Measurements from ENCODE around the gene IPO9.
"Not testable (repeated sequence)": the region's sequence is repeated elsewhere in the genome, so short reads cannot be mapped to it uniquely, and the experiment has no call there.

IPO9 gene

DNA sequence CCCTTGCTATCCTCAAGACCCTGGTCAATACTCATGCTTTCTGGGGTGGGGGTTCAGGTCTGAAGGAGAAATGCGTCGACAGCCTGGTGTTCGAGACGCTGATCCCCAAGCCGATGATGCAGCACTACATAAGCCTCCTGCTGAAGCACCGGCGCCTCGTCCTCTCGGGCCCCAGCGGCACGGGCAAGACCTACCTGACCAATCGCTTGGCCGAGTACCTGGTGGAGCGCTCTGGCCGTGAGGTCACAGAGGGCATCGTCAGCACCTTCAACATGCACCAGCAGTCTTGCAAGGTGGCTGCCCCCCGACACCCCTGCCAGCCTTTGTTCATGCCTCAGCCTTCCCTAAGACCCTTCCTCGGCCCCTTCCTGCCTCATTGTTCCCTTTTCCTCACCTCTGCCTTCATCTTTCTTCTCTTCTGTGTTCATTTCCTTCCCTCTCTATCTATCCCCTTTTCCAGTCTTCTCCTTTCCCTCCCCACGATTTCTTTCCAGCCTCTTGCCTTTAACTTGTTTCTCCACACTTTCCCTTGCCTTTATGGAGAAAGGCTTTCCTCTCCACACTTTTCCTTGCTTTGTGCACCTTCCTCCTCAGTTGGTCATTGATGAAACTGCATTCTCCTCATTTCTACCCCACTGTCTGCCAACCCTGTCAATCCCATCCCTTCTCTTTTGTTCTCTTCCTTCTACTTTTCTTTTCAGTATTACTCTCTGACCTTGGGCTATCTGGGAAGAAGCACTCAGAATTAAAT, 18.3 kb upstream of the IPO9 start:
- no peak for DNase-seq

DNA sequence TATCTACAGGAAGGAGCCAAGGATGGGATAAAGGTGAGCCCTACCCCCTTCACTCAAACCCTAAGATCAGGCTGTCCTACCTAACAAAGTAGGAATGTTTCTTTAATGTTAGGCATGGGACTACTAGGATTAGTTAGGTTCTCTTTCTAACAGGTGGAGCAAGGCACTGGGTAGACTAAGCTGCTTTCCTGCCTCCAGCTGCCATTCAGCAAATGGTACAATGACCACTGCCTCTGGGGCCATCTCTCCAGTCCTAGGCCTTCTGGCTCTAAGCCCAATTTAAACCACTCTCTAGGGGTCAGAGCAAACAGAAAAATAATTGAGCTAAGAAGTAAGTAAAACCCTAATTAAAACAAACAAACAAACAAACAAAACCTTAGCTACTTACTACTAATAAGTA, 15.7 kb upstream of the IPO9 start:
- DNase-seq, result no peak

DNA sequence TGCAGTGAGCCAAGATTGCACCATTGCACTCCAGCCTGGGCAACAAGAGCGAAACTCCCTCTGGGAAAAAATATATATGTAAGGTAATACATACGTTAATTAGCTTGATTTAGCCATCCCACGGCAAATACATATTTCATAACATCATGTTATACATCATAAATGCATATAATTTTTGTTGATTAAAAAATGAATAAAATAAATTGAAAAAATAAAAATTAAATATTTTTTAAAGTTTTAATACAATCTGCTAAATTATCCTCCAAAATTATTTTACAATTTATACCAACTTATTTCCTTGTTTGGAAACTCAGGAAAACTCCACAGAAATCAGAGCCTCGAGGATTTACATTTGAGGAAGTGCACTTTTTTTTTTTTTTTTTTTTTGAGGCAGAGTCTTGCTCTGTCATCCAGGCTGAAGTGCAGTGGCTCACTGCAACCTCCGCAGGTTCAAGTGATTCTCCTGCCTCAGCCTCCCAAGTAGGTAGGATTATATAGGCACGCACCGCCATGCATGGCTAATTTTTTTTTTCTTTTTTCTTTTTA, 12.6 kb upstream of the IPO9 start:
- DNase-seq, result peak; percentile 7

GRCh38 chr1:201818971-201819750, 9.8 kb upstream of the IPO9 start:
- DNase-seq, result no peak

DNA sequence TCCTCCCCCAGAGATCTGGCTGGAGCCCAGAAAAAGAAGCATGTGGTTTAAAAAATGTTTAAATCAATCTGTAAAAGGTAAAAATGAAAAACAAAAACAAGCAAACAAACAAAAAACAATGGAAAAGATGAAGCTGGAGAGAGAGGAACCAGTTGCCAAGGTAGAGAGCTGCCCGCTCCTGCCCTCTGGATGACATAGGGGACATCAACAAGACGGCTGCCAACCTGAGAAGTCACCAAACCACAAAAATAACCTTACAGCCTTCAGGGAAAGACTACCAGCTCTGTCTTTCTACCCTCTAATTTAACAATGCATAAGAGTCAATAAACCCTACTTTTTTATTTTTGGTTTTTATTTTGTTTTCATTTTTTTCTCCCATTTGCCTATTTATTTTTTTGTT, 8.5 kb upstream of the IPO9 start:
- DNase-seq, result no peak

DNA sequence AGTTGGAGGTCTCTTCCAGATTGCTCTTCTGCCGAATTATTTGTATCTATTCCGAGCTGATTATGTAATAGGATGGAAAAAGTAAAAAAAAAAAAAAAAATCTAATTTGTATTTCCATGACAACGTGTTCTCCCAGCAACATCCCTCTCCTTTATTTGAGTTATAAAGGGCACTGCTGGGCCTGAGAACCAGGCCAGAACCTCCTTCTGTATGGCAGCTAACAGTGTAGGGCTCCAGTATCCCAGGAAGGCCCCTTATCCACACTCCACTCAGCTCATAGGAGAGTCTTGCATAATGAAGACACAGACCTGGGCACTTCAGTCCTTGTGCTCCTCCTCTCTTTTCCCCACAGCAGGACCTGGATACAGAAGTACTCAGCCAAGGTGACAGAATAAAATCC, 3.7 kb upstream of the IPO9 start:
- no peak for DNase-seq

DNA sequence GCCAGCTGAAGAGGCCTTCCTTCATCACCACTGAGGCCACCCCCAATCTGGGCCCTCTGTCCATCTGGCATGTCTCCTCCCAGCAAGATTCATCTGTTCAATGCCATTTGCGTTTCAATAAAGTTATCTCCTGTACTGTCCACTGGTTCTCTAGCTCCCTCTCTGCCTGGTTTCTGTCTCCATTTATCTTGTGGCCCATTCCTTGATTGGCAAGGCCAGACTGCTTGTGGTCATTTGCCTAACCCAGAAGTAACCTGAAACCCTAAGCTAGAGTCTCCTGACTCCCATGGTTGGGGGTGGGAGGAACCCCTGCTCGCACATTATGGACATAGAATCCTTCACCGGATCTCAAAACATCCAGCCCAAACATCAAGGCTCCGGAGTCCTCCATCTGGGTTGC, 2.1 kb upstream of the IPO9 start:
- no peak for DNase-seq

DNA sequence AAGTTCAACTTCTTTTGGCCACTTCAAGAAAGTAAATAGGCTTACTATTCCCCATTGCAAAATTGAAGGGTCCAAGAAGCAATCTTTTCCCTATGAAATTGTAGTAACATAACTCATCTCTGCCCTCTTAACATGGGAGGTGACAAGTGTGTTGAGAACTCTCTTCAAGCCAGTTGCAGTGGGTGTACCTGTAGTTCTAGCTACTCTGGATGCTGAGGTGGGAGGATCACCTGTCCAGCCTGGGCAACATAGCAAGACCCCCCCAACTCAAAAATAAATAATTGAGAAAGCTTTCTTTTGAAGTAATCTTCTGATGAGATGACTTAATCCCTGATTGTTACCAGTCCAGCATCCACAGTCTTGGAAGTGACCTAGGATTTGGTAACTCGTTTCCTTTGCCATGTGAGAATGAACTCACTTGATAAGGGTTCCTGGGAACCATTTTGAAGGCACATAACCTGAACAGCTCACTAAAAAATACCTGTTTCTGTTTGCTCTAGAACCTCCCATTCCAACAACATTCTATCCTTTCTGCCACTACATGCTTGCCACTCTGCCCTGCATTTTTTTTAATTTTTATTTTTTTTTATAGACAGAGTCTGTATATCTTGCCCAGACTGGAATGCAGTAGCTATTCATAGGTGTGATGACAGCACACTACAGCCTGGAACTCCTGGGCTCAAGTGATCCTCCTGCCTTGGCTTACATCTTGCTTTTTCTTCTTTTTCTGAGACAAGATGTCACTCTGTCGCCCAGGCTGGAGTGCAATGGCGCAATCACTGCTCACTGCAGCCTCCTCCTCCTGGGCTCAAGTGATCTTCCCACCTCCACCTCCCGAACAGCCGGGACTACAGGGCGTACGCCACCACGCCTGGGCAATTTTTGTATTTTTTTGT, 1.4 kb upstream of the IPO9 start:
- DNase-seq, result no peak

GRCh38 chr1:201828217-201828819, 639 bp upstream of the IPO9 start:
- no peak for DNase-seq

GRCh38 chr1:201831371-201831770, 2.4 kb downstream of the IPO9 start:
- no peak for DNase-seq

DNA sequence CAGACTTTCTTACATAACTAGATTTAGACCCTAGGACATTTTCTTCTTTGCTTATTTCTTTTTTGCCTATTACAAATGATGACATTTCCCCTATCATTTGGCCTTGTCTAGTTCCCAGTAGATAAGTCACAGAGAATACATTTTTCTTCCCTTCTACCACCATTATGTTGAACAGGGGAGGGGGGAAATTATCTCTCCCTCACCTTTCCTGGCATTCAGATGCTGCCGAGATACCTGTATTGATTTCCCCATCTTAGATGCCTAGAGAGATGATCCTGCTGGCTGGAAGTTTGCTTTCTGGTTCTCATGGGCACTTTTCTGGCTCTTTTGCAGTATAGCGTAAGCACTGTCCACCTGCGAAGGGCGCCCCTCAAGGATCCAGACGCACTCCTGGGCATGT, 5.7 kb downstream of the IPO9 start:
- DNase-seq, result no peak

GRCh38 chr1:201838381-201838780, 9.4 kb downstream of the IPO9 start:
- DNase-seq, result no peak

DNA sequence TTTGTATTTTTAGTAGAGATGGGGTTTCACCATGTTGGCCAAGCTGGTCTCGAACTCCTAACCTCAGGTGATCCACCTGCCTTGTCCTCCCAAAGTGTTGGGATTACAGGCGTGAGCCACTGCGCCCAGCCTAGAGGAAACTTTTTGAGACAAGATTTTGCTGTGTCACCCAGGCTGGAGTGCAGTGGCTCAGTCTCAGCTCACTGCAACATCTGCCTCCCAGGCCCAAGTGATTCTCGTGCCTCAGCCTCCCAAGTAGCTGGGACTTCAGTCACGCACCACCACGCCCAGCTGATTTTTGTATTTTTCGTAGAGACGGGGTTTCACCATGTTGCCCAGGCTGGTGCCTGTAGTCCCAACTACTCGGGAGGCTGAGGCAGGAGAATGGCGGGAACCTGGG, 10.1 kb downstream of the IPO9 start:
- DNase-seq, result not testable (repeated sequence)

- DNase-seq, result no peak
Measured at GRCh38 chr1:201840055-201840454, 11.1 kb downstream of the IPO9 start.

GRCh38 chr1:201840490-201840889, 11.5 kb downstream of the IPO9 start:
- DNase-seq, result no peak

DNA sequence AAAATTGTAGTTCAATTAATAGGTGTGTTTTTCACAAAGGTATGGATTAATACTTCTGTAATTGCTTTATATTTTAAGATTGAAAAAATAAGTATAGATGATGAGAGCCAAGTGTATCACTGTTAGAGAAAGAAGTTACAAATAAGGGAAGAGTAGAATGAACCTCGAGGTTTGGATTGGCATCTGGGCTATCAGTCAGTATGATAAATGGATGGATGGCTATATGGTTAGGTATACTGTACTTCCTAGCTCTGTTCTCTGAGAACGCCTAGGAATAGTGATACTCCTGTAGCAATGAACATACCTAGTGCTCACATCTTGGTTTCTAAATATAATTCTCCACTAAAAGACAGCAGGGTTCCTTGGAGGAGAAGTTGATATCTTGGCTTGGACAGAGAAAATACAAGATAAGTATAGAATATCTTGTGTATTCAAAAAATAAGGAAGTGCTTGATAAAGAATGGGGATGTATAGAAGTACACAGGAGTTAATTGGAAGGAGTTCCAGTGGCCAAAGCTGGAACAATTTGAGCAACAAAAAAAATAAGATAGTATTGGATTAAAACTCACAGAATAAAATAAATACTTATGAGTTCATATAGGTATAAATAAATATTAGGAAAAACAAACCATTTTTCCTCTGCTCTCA, 12.4 kb downstream of the IPO9 start:
- no peak for DNase-seq

DNA sequence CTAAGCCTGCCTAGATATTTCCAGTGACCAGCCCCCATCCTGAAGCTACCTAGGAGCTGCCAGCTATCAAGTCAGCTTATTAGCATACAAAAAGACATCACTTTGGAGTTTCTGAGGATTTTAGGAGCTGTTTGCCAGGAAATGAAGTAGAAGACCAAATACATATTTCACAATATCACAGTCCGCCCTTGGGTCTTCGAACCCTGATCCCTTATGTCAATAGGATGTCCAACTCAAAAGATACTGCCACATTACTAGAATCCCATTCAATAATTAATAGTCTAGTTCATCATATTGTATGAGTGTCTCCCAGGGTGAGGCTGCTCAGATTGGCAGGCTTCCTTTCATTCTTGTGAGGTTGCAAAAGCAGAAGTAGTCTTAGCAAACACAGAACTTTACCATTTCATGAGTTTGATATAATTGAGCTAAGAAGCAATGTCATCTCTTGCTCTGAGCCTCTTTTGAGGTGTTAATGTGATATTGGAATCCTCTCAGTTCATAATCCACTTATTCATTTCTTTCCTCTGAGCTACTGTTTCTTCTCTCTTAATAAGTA, 13.6 kb downstream of the IPO9 start:
- DNase-seq, result peak; percentile 45

GRCh38 chr1:201845331-201846083, 16.6 kb downstream of the IPO9 start:
- no peak for DNase-seq

DNA sequence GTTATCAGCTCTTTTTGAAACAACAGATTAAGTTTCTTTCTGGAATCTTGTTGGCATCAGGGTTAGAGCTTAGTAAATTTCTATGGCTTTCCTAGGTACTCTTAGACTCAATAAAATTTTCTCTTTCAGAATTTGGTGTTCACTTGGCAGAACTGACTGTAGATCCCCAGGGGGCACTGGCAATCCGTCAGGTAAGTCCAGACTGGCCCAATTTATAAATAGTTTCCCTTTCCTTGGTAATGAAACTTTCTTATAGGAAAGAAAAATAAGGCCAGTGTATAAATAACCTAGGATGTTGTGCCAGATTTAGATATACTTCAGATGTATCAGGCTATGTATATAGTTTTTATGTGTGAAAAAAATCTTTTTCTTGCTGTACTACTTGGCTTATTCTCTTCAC, 18.2 kb downstream of the IPO9 start:
- no peak for DNase-seq

GRCh38 chr1:201848230-201848629, 19.3 kb downstream of the IPO9 start:
- no peak for DNase-seq

Measured in inflammatory macrophage treated with lipopolysaccharide for 4 hours (primary cell).